ENCODE data around the gene PSMG4.

The PSMG4 gene

GRCh38 chr6:3292431-3293197, 33.9 kb downstream of the PSMG4 start:
- DNase-seq: no peak

DNA sequence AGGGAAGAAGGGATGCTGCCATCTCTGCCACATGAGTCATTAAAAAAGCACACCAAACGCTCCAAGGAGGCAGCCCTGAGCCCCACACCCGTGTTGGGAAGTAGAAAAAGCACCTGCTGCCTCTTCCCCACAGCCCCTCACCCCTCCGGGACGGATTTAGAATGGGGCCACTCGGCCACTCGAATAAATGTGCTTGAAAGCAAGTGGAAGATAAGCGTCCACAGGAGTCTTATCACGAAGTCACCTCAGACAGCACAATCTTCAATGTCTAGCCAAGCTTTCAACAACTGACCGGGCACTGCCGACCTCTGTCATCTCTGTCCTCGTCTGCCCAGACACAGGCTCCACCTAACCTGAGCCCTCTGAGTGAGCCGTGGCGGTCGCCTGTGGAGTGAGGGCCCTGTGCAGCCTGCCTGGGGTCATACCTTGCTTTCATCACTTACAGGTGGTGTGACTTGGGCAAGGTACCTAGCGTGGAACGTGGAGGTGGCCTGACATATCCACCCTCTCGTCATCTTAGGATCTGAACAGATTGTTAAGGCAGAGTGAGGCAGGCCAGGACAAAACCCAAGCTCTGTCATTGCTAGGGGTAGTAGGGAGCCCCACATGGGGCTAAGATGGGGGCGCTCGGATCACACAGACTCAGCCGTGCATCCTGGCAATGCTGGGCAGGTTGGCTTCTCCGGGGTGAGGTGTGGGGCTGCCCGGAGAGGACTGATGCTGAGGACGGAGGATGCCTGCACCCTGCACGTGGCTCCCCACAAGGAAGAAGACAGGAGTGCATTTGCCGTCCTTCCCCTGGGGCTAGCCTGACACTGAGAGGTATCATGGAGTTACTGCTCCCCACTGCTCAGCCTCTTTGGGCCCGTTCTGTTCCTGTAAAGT, 34.8 kb downstream of the PSMG4 start:
- DNase-seq: no peak

DNA sequence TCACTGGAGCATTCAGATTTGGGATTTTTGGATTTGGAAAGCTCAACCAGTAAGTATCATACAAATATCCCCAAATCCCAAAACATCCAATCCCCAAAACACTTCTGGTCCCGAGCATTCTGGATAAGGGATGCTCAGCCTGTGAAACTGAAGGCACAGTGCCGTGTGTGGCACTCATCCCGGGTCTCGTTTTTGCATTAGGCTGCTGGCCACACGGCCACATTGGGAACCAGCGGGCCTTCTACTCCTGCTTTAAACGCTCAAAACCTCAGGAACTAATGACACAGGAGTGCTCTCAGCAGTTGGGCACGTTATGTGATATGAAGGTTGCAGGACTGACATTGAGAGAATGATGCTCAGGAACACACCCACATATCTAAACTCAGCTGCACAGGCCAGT, 35.6 kb downstream of the PSMG4 start:
- no peak for DNase-seq

GRCh38 chr6:3294921-3295871, 36.4 kb downstream of the PSMG4 start:
- DNase-seq: no peak

- DNase-seq: no peak
Measured at GRCh38 chr6:3296078-3296477, 37.3 kb downstream of the PSMG4 start.

DNA sequence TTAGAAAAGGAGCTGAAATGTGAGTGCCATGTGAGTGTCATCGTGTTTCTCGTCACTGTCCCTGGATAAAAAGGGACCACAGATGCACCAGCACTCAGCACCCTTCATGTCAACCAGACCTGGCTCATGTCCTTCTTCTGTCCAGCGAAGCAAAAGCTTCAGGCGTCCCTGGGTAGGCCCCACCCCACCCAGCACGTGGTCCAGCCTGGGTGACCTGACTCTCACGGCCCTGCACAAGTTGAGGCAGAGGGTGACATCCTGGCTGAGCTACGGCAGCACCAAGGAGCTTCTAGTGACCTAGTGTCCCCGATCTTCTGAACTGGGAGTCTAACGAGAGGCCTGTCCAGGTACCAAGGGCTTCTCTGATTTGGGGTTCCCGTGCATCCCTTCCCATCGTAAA, 37.8 kb downstream of the PSMG4 start:
- no peak for DNase-seq

GRCh38 chr6:3297006-3297405, 38.3 kb downstream of the PSMG4 start:
- DNase-seq: no peak

DNA sequence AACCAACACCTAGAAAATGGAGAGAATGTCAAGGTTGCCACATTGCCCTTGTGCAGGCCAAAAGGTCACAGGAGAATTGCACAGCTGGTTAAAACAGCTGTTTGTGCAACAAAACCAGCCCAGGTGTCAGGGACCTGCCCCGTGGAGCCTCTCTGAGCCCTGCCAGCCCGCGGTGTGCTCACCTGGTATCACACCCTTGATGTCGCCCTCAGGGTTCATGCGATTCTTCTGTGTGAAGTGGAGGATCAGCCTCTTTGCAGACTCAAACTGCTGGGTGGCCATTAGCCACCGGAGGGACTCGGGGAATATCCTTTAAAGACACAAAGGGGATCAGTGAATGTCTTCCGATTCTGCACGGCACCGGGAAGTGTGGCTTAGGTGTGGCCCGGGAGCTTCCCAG, 39.2 kb downstream of the PSMG4 start:
- no peak for DNase-seq

DNA sequence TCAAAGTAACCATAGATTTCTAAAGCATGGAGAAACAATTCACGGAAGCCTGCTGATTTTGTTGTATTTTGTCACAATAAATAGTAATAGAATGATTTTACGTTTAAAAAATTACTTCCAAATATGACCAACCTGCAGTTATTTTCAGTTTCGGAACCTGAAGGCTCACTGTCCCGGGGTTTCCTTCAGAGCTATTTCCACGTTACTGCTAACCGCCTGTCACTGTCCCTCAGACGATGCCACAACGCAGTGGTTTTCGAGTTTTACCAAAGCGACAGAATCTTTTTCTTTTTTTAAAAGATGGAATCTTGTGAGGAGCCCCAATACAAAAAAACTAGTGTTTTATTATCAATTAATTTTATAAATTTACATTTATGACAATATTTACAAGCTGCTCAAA, 40.5 kb downstream of the PSMG4 start:
- no peak for DNase-seq

DNA sequence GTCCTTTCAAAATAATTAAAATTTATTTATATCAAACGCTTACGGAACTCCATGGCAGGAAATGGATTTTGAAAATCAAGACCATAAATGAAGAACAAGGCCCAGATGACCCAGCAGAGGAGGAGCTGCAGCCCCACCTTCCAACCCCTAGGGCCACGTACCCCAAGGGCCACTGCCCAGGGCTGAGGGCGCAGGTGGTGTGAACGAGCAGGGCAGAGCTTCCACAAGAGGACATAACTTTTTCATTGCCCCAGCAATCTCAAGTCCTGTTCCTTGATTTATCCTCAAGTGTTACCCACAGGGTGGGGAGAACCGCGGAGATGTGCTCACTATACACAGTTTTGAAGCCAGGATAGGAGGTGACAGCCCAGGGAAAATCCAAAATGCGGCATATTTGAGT, 42.8 kb downstream of the PSMG4 start:
- no peak for DNase-seq

- DNase-seq: no peak
Measured at GRCh38 chr6:3303795-3304411, 45.2 kb downstream of the PSMG4 start.

DNA sequence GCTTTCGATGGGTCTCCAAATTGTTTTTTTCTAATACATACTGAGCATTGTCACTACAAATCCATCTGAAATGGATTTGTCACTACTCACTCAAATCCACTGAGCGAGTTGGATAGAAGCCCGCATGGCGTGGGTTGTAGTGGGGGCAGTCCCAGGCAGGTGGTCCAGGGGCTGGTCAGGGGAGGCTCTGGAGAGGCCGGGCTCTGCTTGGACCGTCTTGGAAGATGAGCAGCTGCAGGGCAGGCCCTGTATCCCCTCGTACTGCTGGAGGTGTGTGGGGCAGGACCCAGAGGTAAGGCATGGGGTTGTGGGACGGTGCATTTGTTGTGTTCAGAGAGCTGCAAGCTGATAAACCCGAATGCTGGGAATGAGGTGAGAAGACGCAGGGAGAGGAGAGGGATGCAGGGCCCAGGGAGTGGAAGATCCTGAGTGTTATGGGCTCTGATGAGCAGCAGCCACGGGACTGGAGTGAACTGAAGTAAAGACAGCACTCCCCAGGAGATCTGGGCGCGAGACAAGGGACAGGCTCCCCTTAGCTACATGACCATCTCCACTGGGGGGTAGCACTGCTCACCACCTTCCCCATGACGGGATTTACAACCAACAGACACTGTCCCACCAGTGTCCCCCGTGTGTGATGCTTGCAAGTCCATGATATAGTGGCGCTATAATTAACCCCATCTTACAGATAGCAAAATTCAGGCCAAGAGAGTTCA, 45.9 kb downstream of the PSMG4 start:
- no peak for DNase-seq

GRCh38 chr6:3305216-3305565, 46.4 kb downstream of the PSMG4 start:
- no peak for DNase-seq

DNA sequence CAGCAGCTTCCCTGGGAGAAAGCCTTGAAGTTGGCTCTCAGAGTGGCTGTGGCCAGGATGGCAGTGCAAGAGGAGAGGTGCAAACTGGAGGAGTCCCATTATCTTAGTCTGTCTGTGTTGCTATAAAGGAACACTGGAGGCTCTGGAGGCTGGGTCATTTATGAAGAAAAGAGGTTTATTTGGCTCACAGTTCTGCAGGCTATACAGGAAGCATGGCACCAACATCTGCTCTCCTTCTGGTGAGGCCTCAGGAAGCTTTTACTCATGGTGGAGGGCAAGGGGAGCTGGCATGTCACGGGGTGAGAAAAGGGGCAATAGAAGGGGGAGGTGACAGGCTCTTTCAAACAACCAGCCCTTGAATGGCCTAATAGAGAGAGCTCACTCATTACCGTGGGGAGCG, 47.1 kb downstream of the PSMG4 start:
- DNase-seq: no peak

DNA sequence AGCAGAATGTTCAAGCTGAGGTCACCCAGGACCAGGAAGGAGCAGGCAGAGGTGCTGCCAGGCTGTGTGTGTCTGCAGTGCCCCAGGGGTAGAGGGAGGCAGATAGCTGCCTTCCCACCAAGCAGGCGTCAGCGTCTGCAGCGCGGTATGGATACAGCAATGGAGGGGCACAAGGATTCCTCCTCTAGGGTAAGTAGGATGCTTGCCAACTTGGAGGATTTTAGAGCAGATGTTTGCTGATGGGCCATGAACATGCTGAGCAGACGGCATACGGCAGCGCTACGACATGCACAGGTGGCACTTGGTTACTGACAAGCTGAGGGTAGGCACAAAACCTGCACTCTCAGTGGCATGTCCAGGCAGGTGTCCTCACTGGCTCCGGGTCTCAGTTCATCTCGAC, 48.1 kb downstream of the PSMG4 start:
- DNase-seq: peak; percentile 80

- DNase-seq: no peak
Measured at GRCh38 chr6:3307436-3307835, 48.7 kb downstream of the PSMG4 start.

DNA sequence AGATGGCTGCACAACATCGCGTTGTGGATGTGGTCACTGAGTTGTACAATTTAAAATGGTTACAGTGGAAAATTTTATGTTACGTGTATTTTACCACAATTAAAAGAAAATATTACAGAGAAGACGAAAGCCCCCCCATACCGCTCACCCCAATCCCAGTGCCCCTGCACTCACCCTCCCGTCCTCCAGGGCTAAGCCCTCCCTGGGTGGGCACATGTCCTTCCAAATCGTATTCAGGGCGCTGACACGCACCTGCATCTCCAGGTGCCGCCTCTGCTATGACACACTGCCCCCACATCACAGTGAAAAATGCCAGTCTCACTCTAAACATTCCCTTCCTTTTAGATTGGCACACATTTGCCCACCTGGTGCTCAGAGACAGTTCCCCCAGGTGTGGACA, 49.4 kb downstream of the PSMG4 start:
- DNase-seq: no peak

DNA sequence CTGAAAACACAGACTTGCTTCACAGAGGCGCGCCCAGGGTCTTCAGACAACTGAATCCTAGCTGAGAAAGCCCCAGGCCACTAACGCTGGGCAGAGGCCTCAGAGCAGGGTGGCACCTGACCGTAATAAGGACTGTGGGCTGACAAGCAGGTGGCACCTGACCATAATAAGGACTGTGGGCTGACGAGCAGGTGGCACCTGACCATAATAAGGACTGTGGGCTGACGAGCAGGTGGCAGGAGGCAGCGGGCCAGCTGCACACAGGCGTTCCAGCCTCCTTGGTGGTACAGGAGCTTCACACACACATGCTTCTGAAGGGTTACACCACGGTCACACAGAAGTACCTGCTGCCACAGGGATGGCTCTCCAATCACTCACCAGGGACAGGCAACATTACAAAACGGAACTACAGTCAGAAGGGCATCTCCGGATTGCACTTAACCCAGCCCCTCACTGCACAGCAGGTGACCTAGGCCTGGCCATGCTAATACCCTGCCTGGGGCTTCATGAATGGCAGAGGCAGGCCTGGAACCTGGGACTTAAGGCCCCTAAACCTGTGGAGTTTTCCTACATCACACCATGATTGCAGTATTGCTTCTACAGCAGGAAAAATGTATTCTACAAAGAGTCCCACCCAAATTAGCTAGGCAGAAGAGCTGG, 50.8 kb downstream of the PSMG4 start:
- DNase-seq: no peak

- no peak for DNase-seq
Measured at GRCh38 chr6:3310051-3310448, 51.3 kb downstream of the PSMG4 start.

- DNase-seq: peak; percentile 17
Measured at GRCh38 chr6:3310703-3311102, 52.0 kb downstream of the PSMG4 start.

DNA sequence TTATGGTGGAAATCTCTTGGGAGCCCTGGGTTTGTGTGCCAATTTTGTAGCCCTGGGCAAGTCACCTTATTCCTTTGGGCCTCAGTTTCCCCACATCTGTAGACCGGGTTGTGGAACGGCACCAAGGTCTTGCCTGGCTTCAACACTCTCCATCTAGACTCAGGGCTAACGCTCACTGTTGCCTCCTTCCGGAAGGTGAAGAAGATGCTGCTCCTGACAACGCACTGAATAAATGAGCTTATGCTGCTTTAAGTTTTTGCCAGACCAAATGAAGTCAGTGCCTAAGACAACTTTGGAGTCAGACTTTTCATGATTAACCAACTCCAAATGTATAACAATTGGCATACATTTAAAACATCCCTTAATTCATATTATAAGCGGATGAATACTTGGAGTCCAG, 53.1 kb downstream of the PSMG4 start:
- no peak for DNase-seq

Data from NCI-H1694 treated with DMSO at 0.1 percent for 48 hours (cell line).